HG03066 (cell line): ENCODE data around the gene COX6A2.

Source experiments
- ATAC-seq: cut with Tn5 transposase; IDR thresholded peaks from one replicate; pipeline ENCODE4 v1.9.1; 2021; ENCODE audit warnings: low read depth; ENCODE audit not compliant: unreplicated experiment

Gene COX6A2

DNA sequence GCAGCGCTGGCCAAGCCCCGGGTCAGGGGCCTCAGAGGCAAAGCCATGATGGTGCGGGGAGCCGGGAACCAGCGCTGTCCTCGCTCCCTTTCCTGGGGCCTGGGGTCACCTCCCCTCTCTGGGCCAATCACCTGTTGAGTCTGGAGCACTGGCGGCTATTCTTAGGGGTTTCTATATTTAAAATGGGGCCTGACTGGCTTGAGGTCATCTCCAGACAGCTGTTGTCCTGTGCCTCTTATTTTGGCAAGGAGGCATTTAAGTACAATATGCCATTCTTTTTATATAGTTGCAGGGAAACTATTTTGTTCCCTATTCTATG is at the start of gene COX6A2:
COX6A2 (minus strand) TSS at position 82 of the 319 bp plus-strand sequence; CDS start at position 47, 35 bp downstream.
- ATAC-seq = no peak

DNA sequence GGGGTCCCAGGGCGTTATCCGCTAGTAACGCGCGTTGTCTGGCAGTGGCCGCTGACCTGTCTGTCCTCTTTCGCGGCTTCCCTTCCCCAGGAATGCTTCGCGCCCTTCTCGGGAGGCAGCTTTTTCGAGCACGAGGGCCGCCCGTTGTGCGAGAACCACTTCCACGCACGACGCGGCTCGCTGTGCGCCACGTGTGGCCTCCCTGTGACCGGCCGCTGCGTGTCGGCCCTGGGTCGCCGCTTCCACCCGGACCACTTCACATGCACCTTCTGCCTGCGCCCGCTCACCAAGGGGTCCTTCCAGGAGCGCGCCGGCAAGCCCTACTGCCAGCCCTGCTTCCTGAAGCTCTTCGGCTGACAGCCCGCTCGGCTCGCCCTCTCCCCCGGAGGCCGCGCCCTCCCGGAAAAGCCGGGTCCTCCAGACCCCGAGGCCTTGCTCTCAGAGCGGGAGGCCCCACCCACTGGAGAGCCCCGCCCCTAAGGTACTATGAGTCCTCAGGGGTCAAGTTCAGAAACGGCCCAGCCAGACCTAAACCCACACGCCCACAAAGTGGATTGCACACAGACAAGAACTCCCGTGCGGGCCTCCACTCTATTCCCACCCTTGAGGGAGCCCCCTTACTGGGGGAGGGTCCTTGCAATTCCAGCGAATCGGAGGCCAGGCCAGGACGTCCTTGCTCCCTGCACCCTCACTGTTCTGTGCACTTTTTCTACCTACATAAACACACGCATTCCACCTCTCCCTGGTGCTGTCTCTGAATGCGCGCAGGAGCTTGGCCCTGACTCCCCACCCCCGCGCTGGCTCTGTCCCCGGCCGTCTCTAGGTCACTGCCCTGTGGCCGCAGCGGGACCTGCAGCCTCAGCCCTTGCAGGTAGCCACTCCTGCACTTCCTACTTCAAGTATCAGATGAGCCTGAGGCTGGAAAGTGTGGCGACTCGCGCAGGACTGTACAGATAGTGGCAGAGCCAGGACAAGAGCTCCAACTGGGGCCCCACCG is 49.4 kb upstream of the COX6A2 start:
- no peak for ATAC-seq

DNA sequence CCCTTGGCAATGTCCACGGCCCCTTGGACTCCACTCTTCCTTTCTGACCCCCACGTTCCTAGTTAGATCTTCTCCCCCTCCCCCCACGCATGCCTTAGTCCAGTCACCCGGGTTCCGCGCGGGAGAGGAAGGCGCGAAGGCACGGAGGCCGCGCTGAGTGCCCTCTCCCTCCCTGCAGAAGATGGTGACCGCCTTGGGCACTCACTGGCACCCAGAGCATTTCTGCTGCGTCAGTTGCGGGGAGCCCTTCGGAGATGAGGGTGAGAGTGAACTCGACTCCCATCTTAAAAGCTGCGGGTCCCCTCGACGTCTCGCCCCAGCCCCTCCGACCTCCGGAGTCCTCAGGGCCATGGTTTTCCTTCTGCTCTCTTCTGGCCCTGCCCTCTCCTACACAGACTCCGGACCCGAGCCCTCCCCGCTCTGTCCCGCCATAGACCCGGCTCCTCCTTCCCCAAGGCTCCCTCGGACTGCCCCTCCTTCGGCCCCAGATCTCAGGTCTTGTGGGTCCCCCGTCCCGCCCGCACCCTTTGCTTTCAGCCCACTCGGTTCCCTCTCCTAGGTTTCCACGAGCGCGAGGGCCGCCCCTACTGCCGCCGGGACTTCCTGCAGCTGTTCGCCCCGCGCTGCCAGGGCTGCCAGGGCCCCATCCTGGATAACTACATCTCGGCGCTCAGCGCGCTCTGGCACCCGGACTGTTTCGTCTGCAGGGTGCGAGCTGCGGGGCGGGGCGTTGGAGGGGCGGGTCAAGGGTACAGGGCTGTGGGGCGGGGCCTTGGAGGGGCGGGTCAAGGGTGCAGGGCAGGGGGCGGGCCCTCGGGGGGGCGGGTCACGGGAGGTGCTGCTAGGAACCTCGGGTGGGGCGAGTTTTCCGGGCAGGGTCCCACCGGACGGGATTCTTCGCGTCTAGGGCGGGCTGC is 48.4 kb upstream of the COX6A2 start:
- peak; percentile 53 for ATAC-seq

DNA sequence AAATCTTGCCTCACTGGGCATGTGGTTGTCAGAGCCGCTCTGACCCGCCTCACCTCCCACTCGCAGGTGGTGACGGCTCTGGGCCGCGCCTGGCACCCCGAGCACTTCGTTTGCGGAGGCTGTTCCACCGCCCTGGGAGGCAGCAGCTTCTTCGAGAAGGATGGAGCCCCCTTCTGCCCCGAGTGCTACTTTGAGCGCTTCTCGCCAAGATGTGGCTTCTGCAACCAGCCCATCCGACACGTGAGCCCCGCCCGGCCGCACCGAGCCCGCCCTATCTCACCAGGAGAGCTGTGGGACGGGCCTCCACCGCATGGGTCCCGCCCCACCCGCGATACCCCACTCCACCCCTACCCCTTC is 47.8 kb upstream of the COX6A2 start:
- no peak for ATAC-seq

DNA sequence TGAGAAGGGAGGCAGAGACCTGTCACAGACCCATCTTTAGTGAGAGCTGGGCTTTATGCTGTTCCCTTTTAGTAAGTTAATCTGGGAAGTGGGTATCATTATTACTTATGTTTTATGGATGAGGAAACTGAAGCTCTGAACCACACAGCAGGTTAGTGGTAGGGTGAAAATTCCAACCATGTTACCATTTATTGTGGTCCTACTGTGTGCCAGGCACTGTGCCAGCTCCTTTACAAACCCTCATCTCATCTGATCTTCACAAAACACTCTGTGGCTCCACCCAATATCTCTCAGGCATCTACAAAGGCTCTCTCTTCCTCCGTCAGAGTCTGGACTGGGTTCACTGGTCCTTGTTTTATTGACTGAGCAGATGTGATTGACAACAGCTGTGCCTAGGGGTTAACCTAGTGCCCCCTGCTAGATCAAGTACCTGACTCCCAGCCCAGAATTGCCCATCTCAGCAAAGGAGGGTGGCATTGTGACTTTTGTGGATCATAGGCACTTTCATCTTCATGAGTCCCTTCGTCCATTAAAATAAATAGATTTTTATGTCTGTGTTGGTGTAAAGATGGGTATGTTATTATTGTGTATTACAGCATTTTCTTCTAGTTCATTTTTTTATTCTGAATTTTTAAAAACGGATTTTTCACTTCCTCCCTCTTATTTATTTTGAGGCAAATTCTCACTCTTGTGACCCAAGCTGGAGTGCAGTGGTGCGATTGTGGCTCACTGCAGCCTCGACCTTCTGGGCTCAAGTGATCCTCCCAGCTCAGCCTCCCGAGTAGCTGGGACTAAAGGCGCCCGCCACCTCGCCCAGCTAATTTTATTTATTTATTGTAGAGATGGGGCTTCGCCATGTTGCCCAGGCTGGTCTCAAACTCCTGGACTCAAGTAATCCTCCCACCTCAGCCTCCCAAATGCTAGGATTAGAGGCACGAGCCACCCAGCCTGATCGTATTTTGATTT is 46.9 kb upstream of the COX6A2 start:
- no peak for ATAC-seq

DNA sequence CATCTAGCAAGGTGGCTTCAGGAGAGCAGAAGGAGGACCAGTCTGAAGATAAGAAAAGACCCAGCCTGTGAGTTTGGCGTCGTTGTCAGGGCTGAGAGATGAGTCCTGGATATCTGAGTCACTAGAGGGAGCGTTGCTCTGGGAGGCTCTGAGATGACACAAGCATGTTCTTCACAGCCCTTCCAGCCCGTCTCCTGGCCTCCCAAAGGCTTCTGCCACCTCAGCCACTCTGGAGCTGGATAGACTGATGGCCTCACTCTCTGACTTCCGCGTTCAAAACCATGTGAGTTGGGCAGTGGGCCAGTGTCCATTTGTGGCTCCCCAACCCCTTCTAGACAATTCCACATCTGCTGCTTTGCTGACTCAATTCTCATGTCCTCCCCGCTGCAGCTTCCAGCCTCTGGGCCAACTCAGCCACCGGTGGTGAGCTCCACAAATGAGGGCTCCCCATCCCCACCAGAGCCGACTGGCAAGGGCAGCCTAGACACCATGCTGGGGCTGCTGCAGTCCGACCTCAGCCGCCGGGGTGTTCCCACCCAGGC is 46.1 kb upstream of the COX6A2 start:
- ATAC-seq = no peak

DNA sequence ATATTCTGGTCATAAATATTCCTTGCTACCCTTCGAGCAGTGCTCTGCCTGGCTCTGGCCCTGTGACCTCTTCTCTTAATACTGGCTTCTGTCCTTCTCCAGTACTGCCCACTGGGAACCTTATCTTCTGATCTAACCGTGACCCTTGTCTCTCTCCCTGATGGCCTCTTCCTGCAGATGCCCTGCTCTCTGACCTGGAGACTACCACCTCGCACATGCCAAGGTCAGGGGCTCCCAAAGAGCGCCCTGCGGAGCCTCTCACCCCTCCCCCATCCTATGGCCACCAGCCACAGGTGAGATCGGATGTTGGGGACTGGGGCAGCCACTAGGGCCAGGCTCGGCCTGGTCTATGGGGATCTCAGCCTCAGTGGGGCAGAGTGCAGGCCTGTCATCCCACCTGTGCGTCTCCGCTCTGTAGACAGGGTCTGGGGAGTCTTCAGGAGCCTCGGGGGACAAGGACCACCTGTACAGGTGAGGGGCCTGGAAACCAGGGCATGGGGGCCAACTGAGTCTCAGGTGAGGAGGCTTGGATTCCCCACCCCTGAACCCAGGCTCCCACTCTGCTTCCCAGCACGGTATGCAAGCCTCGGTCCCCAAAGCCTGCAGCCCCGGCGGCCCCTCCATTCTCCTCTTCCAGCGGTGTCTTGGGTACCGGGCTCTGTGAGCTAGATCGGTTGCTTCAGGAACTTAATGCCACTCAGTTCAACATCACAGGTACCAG is 45.3 kb upstream of the COX6A2 start:
- ATAC-seq = no peak

DNA sequence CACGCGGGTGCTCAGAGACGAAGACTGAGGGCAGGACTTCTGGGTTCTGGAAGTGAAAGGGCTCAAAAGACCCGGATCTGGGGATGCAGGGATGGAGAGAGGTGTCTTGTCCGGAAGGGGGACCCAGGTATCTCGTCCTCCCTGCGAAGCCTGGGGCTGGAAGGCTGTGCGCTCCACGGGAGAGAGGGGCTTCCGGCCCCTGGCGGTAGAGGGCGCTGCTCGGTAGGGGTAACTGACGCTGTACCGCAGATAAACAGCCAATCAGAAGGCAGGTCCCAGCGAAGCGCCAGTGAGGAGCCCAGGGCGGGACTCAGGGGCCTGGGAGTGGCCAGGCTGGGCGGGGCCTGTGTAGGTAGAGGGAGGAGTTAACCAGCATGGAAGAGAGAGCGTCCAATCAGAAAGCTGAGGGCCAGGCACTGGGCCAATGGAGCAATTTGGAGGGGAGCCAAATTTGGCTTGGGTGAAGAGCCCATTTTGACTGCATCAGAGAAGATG is 44.6 kb upstream of the COX6A2 start:
- ATAC-seq = no peak

DNA sequence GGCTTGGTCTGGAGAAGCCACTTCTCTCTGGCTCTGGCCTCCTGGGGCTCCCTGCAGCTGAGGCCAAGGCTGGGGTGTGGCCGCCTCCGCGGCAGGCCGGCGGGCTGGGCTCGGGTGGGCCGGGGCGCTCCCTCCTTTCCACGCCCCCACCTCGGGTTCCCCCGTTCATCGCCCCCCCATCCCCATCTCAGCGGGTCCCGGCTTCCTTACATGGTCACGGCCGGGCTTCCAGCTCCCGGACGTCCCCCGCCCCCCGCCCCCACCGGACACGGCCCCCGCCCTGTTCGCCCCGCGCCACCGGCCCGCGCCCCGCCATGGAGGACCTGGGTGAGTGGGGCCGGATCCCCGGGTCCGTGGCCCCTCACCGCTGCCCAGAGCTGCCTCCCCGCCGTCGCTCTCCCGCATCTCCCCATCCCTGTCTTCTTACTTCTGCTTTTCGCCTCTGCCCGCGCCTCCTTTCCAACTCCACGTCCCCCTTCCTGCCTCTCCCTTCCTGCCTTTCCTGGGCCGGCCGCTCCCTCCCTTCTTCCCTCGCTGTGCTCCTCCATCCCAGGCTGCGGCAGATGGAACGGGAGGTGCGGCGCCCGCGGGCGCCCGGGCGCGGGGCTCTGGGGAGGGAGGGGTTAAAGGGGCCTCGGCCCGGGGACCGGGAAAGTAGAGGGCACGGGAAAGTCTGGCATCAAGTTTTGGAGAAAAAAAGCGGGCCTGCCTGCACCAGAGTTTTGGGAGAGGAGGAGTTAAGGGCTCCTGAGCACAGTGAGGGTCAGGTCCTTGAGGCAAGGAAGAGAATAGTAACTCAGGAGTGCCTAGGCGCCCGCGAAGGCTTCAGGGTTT is 43.9 kb upstream of the COX6A2 start, which contains the start of gene TGFB1I1:
TGFB1I1 (plus strand) TSS at position 278 of the 834 bp plus-strand sequence; CDS start at position 315, 37 bp downstream.
- ATAC-seq = no peak

DNA sequence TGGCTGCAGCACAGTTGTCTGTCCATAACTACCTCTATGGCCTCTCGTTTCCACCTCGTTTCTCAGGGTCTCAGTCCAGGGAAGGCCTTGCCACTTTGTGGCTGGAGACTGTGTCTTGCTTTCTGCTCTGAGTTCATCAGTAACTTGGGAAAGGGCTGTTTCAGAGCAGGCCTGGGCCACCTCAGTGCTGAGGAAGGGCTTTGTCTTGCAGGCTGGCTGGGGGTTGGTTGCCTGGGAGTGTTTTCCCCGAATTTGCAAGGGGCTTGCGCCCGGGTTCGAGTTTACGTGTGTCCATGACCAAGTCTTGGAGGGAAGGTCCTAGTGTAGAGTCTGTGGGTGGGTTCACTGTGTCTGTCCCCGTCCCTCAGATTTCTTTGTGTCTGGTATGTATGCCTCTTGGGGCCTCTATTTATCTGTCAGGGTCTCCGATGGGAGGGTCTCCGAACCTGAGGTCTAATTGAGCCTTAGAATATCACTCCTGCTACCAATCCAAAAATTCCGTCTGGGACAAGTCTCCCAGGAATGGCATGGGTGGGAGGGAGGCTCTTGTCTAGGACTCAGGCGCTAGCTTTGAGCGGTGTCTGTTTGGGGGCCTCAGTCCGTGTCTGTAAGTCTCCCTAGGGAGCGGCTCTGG is 43.2 kb upstream of the COX6A2 start:
- no peak for ATAC-seq

DNA sequence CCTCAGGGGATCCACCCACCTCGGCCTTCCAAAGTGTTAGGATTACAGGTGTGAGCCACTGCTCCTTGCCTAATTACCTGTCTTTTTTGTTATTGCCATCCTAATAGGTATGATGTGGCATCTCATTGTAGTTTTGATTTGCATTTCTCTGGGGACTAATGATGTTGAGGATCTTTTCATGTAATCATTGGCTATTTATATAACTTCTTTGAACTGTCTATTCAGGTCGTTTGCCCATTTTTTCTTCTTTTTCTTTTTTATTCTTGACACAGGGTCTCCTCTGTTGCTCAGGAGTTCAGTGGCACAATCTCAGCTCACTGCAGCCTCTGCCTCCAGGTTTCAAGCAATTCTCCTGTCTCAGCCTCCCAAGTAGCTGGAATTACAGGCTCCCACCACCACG is 42.5 kb upstream of the COX6A2 start:
- no peak for ATAC-seq

DNA sequence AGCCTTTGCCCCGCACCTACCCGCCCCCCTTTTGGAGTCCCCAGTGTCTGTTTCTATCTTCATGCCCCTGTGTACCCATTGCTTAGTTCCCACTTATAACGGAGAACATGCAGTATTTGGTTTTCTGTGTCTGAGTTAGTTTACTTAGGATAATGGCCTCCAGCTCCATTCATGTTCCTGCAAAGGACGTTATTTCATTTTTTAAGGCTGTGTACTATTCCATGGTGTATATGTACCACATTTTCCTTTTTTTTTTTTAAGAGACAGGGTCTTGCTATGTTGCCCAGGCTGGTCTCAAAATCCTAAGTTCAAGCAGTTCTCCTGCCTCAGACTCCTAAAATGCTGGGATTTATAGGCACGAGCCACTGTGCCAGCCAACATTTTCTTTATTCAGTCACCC is 39.7 kb upstream of the COX6A2 start:
- ATAC-seq = no peak

DNA sequence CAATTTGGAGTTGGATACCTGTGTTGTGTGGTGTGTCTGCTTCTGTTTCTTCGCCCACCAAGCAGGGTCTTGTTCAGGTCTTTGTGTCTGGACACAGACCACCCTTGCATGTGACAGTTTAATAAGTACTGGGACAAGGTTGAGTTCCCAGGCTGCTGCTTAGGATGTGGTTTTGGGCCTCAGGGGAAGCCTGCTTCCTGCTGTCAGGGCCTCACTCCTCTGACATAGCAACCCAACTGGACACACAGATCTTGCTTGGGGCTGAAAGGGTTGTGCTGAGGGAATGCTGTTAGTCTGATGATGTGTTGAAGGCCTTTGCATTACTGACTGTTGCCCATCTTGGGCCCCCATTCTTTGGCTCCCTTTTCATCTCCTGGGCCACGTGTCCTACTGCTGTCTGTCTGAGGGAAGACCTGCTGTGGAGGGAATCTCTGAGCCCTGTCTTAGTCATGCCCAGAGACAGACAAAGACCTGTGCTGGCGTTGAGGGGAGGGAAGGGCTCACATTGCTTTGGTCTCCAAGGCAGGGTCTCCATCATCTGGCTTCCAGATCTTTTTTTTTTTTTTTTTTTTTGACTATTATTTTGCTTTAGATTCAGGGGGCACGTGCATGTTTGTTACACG is 39.1 kb upstream of the COX6A2 start:
- ATAC-seq = peak; percentile 57

DNA sequence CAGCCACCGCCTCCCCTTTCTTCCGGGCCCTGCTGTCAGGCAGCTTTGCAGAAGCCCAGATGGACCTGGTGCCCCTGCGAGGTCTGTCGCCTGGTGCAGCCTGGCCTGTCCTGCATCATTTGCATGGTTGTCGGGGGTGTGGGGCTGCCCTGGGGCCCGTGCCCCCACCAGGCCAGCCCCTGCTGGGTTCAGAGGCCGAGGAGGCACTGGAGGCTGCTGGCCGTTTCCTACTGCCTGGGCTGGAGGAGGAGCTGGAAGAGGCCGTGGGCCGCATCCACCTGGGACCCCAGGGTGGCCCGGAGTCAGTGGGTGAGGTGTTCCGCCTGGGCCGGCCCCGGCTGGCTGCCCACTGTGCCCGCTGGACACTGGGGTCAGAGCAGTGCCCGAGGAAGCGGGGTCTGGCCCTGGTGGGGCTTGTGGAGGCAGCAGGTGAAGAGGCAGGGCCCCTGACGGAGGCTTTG is 38.3 kb upstream of the COX6A2 start:
- no peak for ATAC-seq

DNA sequence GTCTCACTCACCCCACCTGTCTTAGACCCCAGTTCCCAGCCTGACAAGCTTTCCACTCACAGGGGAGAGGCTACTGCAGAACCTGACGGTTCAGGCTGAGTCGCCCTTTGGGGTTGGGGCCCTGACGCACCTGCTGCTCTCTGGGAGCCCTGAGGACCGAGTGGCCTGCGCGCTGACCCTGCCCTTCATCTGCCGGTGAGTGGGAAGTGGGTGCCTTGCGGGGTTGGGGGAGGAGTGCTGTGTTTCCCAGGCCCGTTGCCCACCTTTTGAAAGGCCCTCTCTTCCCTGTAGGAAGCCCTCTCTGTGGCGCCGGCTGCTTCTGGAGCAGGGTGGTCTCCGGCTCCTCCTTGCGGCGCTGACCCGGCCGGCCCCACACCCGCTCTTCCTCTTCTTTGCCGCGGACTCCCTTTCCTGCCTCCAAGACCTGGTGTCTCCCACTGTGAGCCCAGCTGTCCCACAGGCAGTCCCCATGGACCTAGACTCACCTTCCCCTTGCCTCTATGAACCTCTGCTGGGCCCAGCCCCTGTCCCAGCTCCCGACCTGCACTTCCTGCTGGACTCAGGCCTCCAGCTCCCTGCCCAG is 37.7 kb upstream of the COX6A2 start:
- no peak for ATAC-seq

DNA sequence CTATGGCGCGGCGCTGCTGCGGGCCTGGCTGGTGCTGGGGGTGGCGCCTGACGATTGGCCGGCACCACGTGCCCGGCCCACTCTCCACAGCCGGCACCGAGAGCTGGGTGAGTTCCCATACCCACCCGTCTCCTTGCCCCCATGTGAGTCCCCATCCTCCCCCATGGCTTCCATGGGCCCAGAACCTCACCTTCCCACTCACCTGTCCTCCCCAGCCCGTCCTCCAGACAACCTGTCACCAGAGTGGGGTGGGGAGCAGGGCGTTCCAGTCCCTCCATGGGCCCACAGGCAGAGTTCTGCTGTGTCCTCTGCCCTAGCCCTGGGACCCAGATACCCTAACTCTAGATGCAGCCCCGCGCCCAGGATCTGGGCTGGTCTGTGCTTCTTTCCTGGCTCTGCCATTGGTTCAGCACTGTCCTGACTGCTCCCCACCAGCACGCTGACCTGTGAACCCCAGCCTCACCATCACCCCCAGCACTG is 36.7 kb upstream of the COX6A2 start:
- no peak for ATAC-seq

DNA sequence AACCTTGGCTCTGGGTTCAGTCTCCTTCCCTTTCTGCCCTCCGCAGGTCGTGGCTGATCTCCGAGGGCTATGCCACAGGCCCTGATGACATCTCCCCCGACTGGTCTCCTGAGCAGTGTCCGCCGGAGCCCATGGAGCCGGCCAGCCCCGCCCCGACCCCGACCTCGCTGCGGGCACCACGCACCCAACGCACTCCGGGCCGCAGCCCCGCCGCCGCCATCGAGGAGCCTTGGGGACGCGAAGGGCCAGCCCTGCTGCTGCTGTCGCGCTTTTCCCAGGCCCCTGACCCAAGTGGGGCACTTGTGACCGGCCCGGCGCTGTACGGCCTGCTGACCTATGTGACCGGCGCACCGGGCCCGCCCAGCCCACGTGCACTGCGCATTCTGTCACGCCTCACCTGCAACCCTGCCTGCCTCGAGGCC is 36.2 kb upstream of the COX6A2 start:
- ATAC-seq = no peak
